ENCODE results near the gene TST. TPM values are rescaled to one million over a fixed set of nuclear protein-coding genes. Genes with fewer than 3 reads are reported as not detected.

The TST gene
- polyA plus RNA-seq (2013, experiment 1 of 2), result 23.8 TPM
- 26.7 TPM for polyA plus RNA-seq (2013, experiment 2 of 2)

GRCh38 chr22:37019309-37020191, at the start of gene TST, which contains the start of gene MPST:
Gene TST (minus strand): TSS chr22:37019447. CDS start chr22:37018732, 715 bp downstream.
Gene MPST (plus strand): TSS chr22:37019742. CDS start chr22:37019837, 95 bp downstream.
- peak within 1 kb of the TSS; percentile 95 for H3K4me3 ChIP-seq (ENCODE audit: low read length)
- peak within 1 kb of the TSS; percentile 92 for H3K9ac ChIP-seq (ENCODE audit: low read depth, low read length)
- H3K9me3 ChIP-seq (ENCODE audit: insufficient read depth, low read depth, low read length), result no peaks in the 10 kb centered on the region
- peak within 1 kb of the TSS; percentile 73 for H3K27ac ChIP-seq (ENCODE audit: low read depth, low read length)
- WGBS, result 1% methylated on average over 107 of the region's 107 CpGs
- peaks cover 25% of the 10 kb centered on the region for H3K36me3 ChIP-seq (ENCODE audit: insufficient read depth, low read length)
- H3K4me1 ChIP-seq (ENCODE audit: insufficient read depth, low read length), result 0 out of 2 replicates have a peak, but pooled peaks cover 4% of the 10 kb centered on the region
- no peaks in the 10 kb centered on the region for H3K27me3 ChIP-seq (ENCODE audit: insufficient read depth, low read length)

- no peak overlapping the region for H3K27ac ChIP-seq (ENCODE audit: low read depth, low read length)
- peaks cover 4% of the 10 kb centered on the region; the same call in 1 of the 2 replicates for H3K4me1 ChIP-seq (ENCODE audit: insufficient read depth, low read length)
- H3K36me3 ChIP-seq (ENCODE audit: insufficient read depth, low read length), result no peaks in the 10 kb centered on the region
- H3K9me3 ChIP-seq (ENCODE audit: insufficient read depth, low read depth, low read length), result no peaks in the 10 kb centered on the region
- H3K4me3 ChIP-seq (ENCODE audit: low read length), result peak overlapping the region; percentile 51
- peaks cover 65% of the 10 kb centered on the region for H3K27me3 ChIP-seq (ENCODE audit: insufficient read depth, low read length)
- no peak overlapping the region; the same call in 1 of the 2 replicates for H3K9ac ChIP-seq (ENCODE audit: low read depth, low read length)
- 3% methylated on average over 36 of the region's 36 CpGs for WGBS
Observed at GRCh38 chr22:37068859-37069258, 49.6 kb upstream of the TST start.

DNA sequence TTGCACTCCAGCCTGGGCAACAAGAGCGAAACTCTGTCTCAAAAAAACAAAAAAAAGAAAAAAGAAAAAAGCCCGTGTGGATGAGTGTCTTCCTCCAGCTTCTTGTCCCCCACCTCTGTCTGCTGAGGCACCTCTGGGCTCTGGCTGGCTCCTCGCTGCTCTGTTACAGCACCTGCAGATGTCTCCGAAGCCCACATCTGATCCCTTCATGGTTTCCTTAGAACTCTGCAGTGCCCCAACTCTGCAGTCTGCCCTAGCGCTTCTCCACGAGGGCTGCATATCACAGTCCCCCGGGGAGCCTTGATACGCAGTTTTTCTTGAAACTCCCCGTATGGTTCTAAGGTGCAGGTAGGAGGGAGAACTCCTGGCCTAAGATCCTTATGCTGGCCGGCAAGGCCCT, 48.2 kb upstream of the TST start:
- Histone ChIP-seq H3K27me3 (ENCODE audit: insufficient read depth, low read length) (peaks cover 56% of the 10 kb centered on the region), H3K4me3 (ENCODE audit: low read length) (no peak overlapping the region)
- 85% methylated on average over 10 of the region's 10 CpGs for WGBS

DNA sequence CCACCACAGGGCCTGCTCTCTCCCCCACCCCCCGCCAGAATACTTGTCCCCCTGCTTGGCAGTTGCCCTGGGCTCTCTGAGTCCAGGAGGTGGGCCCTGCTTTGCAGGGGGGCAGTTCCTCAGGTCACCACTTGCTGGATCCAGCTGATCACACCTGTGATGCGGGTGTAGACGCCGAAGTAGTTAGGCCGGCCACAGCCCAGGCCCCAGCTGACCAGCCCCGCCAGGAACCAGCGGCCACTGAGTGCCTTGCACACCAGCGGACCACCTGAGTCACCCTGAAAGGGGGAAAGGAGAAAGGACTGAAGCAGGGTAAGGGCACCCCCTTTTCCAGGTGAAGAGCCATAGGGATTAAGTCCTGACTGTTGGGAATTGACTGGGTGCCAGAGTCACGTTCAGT, 46.7 kb upstream of the TST start:
- Histone ChIP-seq H3K27me3 (ENCODE audit: insufficient read depth, low read length) (peaks cover 48% of the 10 kb centered on the region), H3K9me3 (ENCODE audit: insufficient read depth, low read depth, low read length) (no peaks in the 10 kb centered on the region), H3K9ac (ENCODE audit: low read depth, low read length) (no peak overlapping the region), H3K27ac (ENCODE audit: low read depth, low read length) (no peak overlapping the region), H3K4me3 (ENCODE audit: low read length) (no peak overlapping the region), H3K36me3 (ENCODE audit: insufficient read depth, low read length) (no peaks in the 10 kb centered on the region), H3K4me1 (ENCODE audit: insufficient read depth, low read length) (peaks cover 16% of the 10 kb centered on the region)
- WGBS, result 95% methylated on average over 9 of the region's 9 CpGs

More for the DNA sequence above, 48.2 kb upstream of the TST start:
- Histone ChIP-seq H3K27ac (ENCODE audit: low read depth, low read length) (no peak overlapping the region), H3K9me3 (ENCODE audit: insufficient read depth, low read depth, low read length) (no peaks in the 10 kb centered on the region), H3K4me1 (ENCODE audit: insufficient read depth, low read length) (peaks cover 11% of the 10 kb centered on the region), H3K9ac (ENCODE audit: low read depth, low read length) (no peak overlapping the region), H3K36me3 (ENCODE audit: insufficient read depth, low read length) (no peaks in the 10 kb centered on the region)

GRCh38 chr22:37065180-37065579, 45.9 kb upstream of the TST start:
- H3K27ac ChIP-seq (ENCODE audit: low read depth, low read length), result no peak overlapping the region
- 94% methylated on average over 3 of the region's 3 CpGs for WGBS
- H3K4me1 ChIP-seq (ENCODE audit: insufficient read depth, low read length), result peaks cover 16% of the 10 kb centered on the region
- peaks cover 3% of the 10 kb centered on the region for H3K36me3 ChIP-seq (ENCODE audit: insufficient read depth, low read length)
- peaks cover 40% of the 10 kb centered on the region for H3K27me3 ChIP-seq (ENCODE audit: insufficient read depth, low read length)
- H3K9ac ChIP-seq (ENCODE audit: low read depth, low read length), result no peak overlapping the region
- no peaks in the 10 kb centered on the region for H3K9me3 ChIP-seq (ENCODE audit: insufficient read depth, low read depth, low read length)
- H3K4me3 ChIP-seq (ENCODE audit: low read length), result no peak overlapping the region

- Histone ChIP-seq H3K27me3 (ENCODE audit: insufficient read depth, low read length) (peaks cover 33% of the 10 kb centered on the region), H3K4me1 (ENCODE audit: insufficient read depth, low read length) (peaks cover 16% of the 10 kb centered on the region), H3K4me3 (ENCODE audit: low read length) (no peak overlapping the region), H3K27ac (ENCODE audit: low read depth, low read length) (no peak overlapping the region), H3K36me3 (ENCODE audit: insufficient read depth, low read length) (peaks cover 6% of the 10 kb centered on the region), H3K9ac (ENCODE audit: low read depth, low read length) (no peak overlapping the region), H3K9me3 (ENCODE audit: insufficient read depth, low read depth, low read length) (no peaks in the 10 kb centered on the region)
- WGBS, result 90% methylated on average over 11 of the region's 11 CpGs
Observed at GRCh38 chr22:37064553-37064952, 45.3 kb upstream of the TST start.

DNA sequence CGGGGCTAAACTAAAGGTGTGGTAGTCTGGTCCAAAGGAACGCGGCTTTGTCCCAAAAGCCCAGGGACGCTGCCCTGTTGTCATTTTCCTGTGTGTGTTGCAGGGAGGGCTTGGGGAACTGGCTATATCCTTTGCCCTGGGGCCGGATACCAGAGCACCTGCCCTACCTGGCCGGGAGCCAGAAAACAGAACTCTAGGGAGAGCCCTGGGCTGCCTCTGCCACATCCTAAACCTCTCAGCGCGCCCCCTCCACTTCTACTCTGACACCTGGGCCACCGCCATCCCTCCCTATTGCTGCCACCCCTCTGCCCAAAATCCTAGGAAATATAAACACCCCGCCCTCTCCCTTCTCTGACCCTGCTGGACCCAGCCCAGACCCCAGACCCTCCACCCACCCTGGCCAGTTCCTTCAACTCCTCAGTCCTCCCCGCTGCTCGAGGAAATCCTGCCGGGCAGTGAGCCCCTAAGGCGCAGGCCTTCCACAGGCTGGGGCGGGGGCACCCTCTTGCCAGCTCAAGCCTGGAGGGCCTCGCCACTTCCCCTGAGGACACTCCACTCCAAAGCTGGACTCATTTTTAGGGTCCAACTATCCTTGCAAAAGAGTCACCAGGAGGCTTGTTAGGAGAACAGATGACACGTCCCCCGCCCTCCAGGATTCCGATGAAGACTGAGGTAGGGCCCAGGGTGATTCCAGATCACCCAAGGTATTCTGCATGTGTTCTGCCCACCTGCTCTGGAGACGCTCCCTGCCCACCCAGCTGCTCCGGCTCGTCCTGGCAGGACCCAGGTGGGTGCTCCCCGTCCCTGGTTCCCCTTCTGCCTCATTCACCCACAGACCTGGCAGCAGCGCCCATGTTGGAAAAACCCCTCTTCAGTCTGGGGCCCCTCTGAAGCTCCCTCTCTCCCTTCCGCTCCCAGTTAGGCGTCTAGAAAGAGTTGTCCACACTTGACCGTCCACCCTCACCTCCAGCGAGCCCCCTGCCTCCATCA, 44.5 kb upstream of the TST start:
- H3K9ac ChIP-seq (ENCODE audit: low read depth, low read length), result no peak overlapping the region
- H3K9me3 ChIP-seq (ENCODE audit: insufficient read depth, low read depth, low read length), result no peaks in the 10 kb centered on the region
- peaks cover 25% of the 10 kb centered on the region for H3K27me3 ChIP-seq (ENCODE audit: insufficient read depth, low read length)
- peaks cover 8% of the 10 kb centered on the region for H3K36me3 ChIP-seq (ENCODE audit: insufficient read depth, low read length)
- H3K27ac ChIP-seq (ENCODE audit: low read depth, low read length), result peak overlapping the region; percentile 18; the same call in 1 of the 2 replicates
- no peak overlapping the region for H3K4me3 ChIP-seq (ENCODE audit: low read length)
- 88% methylated on average over 28 of the region's 28 CpGs for WGBS
- H3K4me1 ChIP-seq (ENCODE audit: insufficient read depth, low read length), result peaks cover 16% of the 10 kb centered on the region

GRCh38 chr22:37062702-37063381, 43.6 kb upstream of the TST start:
- Histone ChIP-seq H3K27ac (ENCODE audit: low read depth, low read length) (peak overlapping the region; percentile 18; the same call in 1 of the 2 replicates), H3K9me3 (ENCODE audit: insufficient read depth, low read depth, low read length) (no peaks in the 10 kb centered on the region), H3K4me1 (ENCODE audit: insufficient read depth, low read length) (peaks cover 13% of the 10 kb centered on the region), H3K27me3 (ENCODE audit: insufficient read depth, low read length) (peaks cover 16% of the 10 kb centered on the region), H3K4me3 (ENCODE audit: low read length) (no peak overlapping the region), H3K9ac (ENCODE audit: low read depth, low read length) (no peak overlapping the region), H3K36me3 (ENCODE audit: insufficient read depth, low read length) (peaks cover 15% of the 10 kb centered on the region)
- 55% methylated on average over 15 of the region's 15 CpGs for WGBS

DNA sequence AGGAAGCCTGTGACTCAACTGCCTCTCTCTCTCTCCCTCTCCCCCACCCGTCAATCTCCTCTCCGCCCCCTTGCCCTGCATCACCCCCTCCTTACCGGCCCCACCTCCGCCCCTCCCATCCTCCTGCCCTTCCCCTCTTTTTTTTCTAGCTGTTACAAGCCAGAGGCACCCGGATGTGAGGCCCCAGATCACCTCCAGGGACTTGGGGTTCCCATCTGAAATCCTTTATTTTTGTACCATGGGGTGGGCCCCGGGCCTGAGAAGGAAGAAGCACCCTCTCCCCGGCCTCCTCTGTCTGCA, 43.1 kb upstream of the TST start:
- 46% methylated on average over 7 of the region's 7 CpGs for WGBS
- peaks cover 13% of the 10 kb centered on the region for H3K4me1 ChIP-seq (ENCODE audit: insufficient read depth, low read length)
- H3K4me3 ChIP-seq (ENCODE audit: low read length), result no peak overlapping the region
- H3K9ac ChIP-seq (ENCODE audit: low read depth, low read length), result no peak overlapping the region
- H3K36me3 ChIP-seq (ENCODE audit: insufficient read depth, low read length), result peaks cover 20% of the 10 kb centered on the region
- no peaks in the 10 kb centered on the region for H3K9me3 ChIP-seq (ENCODE audit: insufficient read depth, low read depth, low read length)
- H3K27me3 ChIP-seq (ENCODE audit: insufficient read depth, low read length), result peaks cover 11% of the 10 kb centered on the region; the same call in 1 of the 2 replicates
- H3K27ac ChIP-seq (ENCODE audit: low read depth, low read length), result no peak overlapping the region

GRCh38 chr22:37061611-37062375, 42.5 kb upstream of the TST start:
- WGBS, result 88% methylated on average over 3 of the region's 10 CpGs
- peaks cover 13% of the 10 kb centered on the region for H3K4me1 ChIP-seq (ENCODE audit: insufficient read depth, low read length)
- peaks cover 26% of the 10 kb centered on the region for H3K36me3 ChIP-seq (ENCODE audit: insufficient read depth, low read length)
- peaks cover 9% of the 10 kb centered on the region; the same call in 1 of the 2 replicates for H3K27me3 ChIP-seq (ENCODE audit: insufficient read depth, low read length)
- H3K9me3 ChIP-seq (ENCODE audit: insufficient read depth, low read depth, low read length), result no peaks in the 10 kb centered on the region
- no peak overlapping the region for H3K27ac ChIP-seq (ENCODE audit: low read depth, low read length)
- H3K4me3 ChIP-seq (ENCODE audit: low read length), result no peak overlapping the region
- H3K9ac ChIP-seq (ENCODE audit: low read depth, low read length), result no peak overlapping the region; the same call in 1 of the 2 replicates

Measured in HUES64 (cell line).